A549 (cell line): ENCODE data around the gene HRH1. TPM values are rescaled to one million over a fixed set of nuclear protein-coding genes. Genes with fewer than 3 reads are reported as not detected.
"Not testable (repeated sequence)": the region's sequence is repeated elsewhere in the genome, so short reads cannot be mapped to it uniquely, and the experiment has no call there.

Experiments
- ATAC-seq, 2 experiments: fragments of 200-7000 bp in 1 of 2; fragments of >200 bp in 1 of 2; cut with Nextera tagmentation in 1 of 2; cut with Tn5 transposase in 1 of 2; 3 replicates each; pipeline versions ENCODE4 v1.8.0 to v1.9.1; 2018 to 2020; ENCODE audit warnings: mild to moderate bottlenecking in 1 of 2, moderate library complexity in 1 of 2
- CTCF ChIA-PET: fragments of 300-600 bp; sonication (Branson Sonifier 250); formaldehyde crosslinking; extraction: SDS; loops from one replicate; lab custom pipeline; 2021; ENCODE audit warnings: antibody characterized with exemption, inconsistent platforms; lab: Yijun Ruan, JAX
- POLR2A ChIA-PET: fragments of 350-600 bp; formaldehyde crosslinking; extraction: SDS; loops from one replicate; lab custom pipeline; 2021; ENCODE audit warnings: antibody characterized with exemption, inconsistent platforms; lab: Yijun Ruan, JAX
- DNase-seq, 2 experiments: peaks; one replicate each; pipeline versions ENCODE4 v3.0.0 to v3.0.0-alpha.2; 2011 to 2016; ENCODE audit warnings: low read depth in 1 of 2, low spot score in 1 of 2
- FAIRE-seq: peaks from 2 replicates; lab custom pipeline; 2011; peaks lifted over from hg19 to GRCh38; lab: Jason Lieb, UNC
- H3K27ac ChIP-seq, 2 experiments: fragments of >200 bp; sonication (Bioruptor Twin); formaldehyde crosslinking; 3 replicates each; pipeline ENCODE4 v1.5.1; 2016 to 2017
- H3K4me1 ChIP-seq: fragments of >200 bp; sonication (Bioruptor Twin); formaldehyde crosslinking; 3 replicates; pipeline ENCODE4 v1.6.1; 2016
- H3K4me2 ChIP-seq: fragments of >200 bp; sonication (Bioruptor Twin); formaldehyde crosslinking; 3 replicates; pipeline ENCODE4 v1.6.1; 2016
- H3K4me3 ChIP-seq: fragments of >200 bp; sonication (Bioruptor Twin); formaldehyde crosslinking; 3 replicates; pipeline ENCODE4 v1.5.1; 2016
- H3K9me3 ChIP-seq: fragments of >200 bp; sonication (Bioruptor Twin); formaldehyde crosslinking; 3 replicates; pipeline ENCODE4 v1.6.1; 2016
- CHD2 ChIP-seq: fragments of 150-350 bp; IDR thresholded peaks from 2 replicates; pipeline ENCODE4 v1.6.1; 2014; ENCODE audit warnings: low read length; ENCODE audit not compliant: partially characterized antibody
- CTCF ChIP-seq: fragments of >200 bp; sonication (Bioruptor Twin); formaldehyde crosslinking; IDR thresholded peaks from 3 replicates; pipeline ENCODE4 v1.5.1; 2016
- E2F6 ChIP-seq: IDR thresholded peaks from 2 replicates; pipeline ENCODE4 v1.6.1; 2012; ENCODE audit warnings: low read depth, borderline replicate concordance
- EHF ChIP-seq: fragments of 250-450 bp; sonication (Bioruptor Pico); IDR thresholded peaks from 2 replicates; pipeline ENCODE4 v1.5.0; 2020; ENCODE audit warnings: mild to moderate bottlenecking
- EHMT2 ChIP-seq: fragments of 200-600 bp; sonication (generic); IDR thresholded peaks from 2 replicates; pipeline ENCODE4 v1.6.1; 2016; ENCODE audit warnings: antibody characterized with exemption, low read depth, mild to moderate bottlenecking, moderate library complexity
- FOSB ChIP-seq: fragments of 250-450 bp; sonication (Bioruptor Pico); IDR thresholded peaks from 2 replicates; pipeline ENCODE4 v1.5.0; 2020; ENCODE audit warnings: mild to moderate bottlenecking, moderate library complexity
- FOXS1 ChIP-seq: fragments of 250-450 bp; sonication (Bioruptor Pico); IDR thresholded peaks from 2 replicates; pipeline ENCODE4 v1.5.0; 2020; ENCODE audit warnings: mild to moderate bottlenecking, moderate library complexity
- HOXA7 ChIP-seq: fragments of 250-450 bp; sonication (Bioruptor Pico); IDR thresholded peaks from 2 replicates; pipeline ENCODE4 v1.5.0; 2020; ENCODE audit warnings: mild to moderate bottlenecking, moderate library complexity
- HOXB5 ChIP-seq: fragments of 250-450 bp; sonication (Bioruptor Pico); IDR thresholded peaks from 2 replicates; pipeline ENCODE4 v1.5.0; 2020; ENCODE audit warnings: mild to moderate bottlenecking, moderate library complexity
- MAFK ChIP-seq: fragments of 450-650 bp; IDR thresholded peaks from 2 replicates; pipeline ENCODE4 v1.6.1; 2014; ENCODE audit not compliant: partially characterized antibody
- MAZ ChIP-seq: fragments of 150-350 bp; IDR thresholded peaks from 2 replicates; pipeline ENCODE4 v1.6.1; 2014; ENCODE audit warnings: antibody characterized with exemption, low read depth, low read length, borderline replicate concordance
- NPAS2 ChIP-seq: fragments of 250-450 bp; sonication (Bioruptor Pico); IDR thresholded peaks from 2 replicates; pipeline ENCODE4 v1.8.0; 2022; ENCODE audit warnings: mild to moderate bottlenecking, moderate library complexity, borderline replicate concordance
- RCOR1 ChIP-seq: fragments of 150-350 bp; IDR thresholded peaks from 2 replicates; pipeline ENCODE4 v1.6.1; 2014; ENCODE audit warnings: antibody characterized with exemption, low read length, low read depth
- REST ChIP-seq: fragments of 200-600 bp; sonication (generic); IDR thresholded peaks from 2 replicates; pipeline ENCODE4 v1.6.1; 2016; ENCODE audit warnings: antibody characterized with exemption, mild to moderate bottlenecking, moderate library complexity
- RFX5 ChIP-seq: fragments of 450-650 bp; IDR thresholded peaks from 2 replicates; pipeline ENCODE4 v1.7.1; 2014; ENCODE audit warnings: antibody characterized with exemption, mild to moderate bottlenecking, moderate library complexity
- TP53 ChIP-seq: fragments of 250-450 bp; sonication (Bioruptor Pico); IDR thresholded peaks from 2 replicates; pipeline ENCODE4 v1.5.0; 2021; ENCODE audit warnings: mild to moderate bottlenecking, moderate library complexity
- ZC3H11A ChIP-seq: fragments of 450-650 bp; IDR thresholded peaks from 2 replicates; pipeline ENCODE4 v1.6.1; 2014; ENCODE audit warnings: antibody characterized with exemption, mild to moderate bottlenecking
- ZFP36 ChIP-seq: fragments of 450-650 bp; IDR thresholded peaks from 2 replicates; pipeline ENCODE4 v1.6.1; 2014; ENCODE audit warnings: borderline replicate concordance; ENCODE audit not compliant: partially characterized antibody
- ZNF302 ChIP-seq: fragments of 250-450 bp; sonication (Bioruptor Pico); IDR thresholded peaks from 2 replicates; pipeline ENCODE4 v1.9.0; 2021; ENCODE audit warnings: inconsistent platforms, mild to moderate bottlenecking, moderate library complexity
- WGBS: methylation state at CpG from one replicate; pipeline ENCODE4 v1.1.6; 2017; ENCODE audit errors: missing lambda C conversion rate; 5-methylcytosine and 5-hydroxymethylcytosine counted together
- polyA plus RNA-seq, 4 experiments: library from polyadenylated mRNA; depleted of rRNA in 3 of 4; stranded (reverse); fragments of >200 nt; fragmentation: RNase III in 1 of 4; extraction: RNeasy Plus Mini Kit Qiagen cat#74134 plus additional on column Dnase treatment in 1 of 4; gene quantifications; 2 replicates in 3 of 4; 3 replicates in 1 of 4; pipeline ENCODE4 v1.2.3, GENCODE V29; 2011 to 2017

HRH1 gene
- polyA plus RNA-seq, 2 of the 4 experiments (the other 2 are of a cell fraction), result 4.2 TPM

DNA sequence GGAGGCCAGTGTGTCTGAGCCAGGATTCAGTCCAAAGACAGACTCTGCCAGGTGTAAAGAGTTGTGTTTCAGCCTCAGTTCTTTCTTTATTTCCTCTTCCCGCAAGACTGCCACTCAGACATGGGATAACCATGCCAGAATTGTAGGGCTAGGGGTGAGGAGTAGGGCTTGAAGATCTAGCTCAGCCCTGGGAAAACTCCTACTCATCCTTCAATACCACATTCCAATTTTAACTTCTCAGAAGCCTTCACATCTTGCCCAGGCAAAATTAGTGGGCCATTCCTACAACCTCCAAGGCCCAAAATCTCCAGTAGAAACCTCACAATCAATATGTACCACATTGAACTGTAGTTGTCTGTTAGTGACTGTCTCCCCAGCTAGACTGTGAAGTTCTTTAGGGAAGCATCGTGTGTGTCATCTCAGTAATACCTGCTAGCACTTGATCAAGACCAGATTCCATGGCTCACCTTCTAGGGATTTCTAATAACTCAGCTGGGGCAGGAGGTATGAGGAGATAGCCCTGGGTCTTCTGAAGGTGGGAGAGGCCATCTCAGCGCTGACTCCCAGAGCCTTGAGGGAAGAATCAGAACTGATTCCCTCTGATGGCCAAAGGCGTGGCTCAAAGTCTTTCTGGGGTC is 19.7 kb downstream of the HRH1 start:
- H3K9me3 ChIP-seq, result no peaks in the 10 kb centered on the region
- no peak for ATAC-seq
- no peak for DNase-seq
- no peak overlapping the region for H3K4me3 ChIP-seq
- WGBS, result 90% methylated on average over 4 of the region's 4 CpGs
- no peak overlapping the region for H3K27ac ChIP-seq
- FAIRE-seq, result no peak
- POLR2A ChIA-PET, result no interaction called here
- no peak overlapping the region for H3K4me2 ChIP-seq
- H3K4me1 ChIP-seq, result no peaks in the 10 kb centered on the region
- TF ChIP-seq ZC3H11A, result no peak
- no peak for TF ChIP-seq TP53 (CRISPR knock-in tag)
- no peak for TF ChIP-seq ZFP36
- TF ChIP-seq MAZ, result no peak
- no peak for TF ChIP-seq RCOR1
- no peak for TF ChIP-seq MAFK
- TF ChIP-seq E2F6, result no peak
- TF ChIP-seq RFX5, result no peak
- no peak for TF ChIP-seq FOXS1 (CRISPR knock-in tag)
- TF ChIP-seq EHMT2, result no peak
- CTCF ChIA-PET, result interaction anchor here (0.7 to 4.9 kb wide), 7 partner anchors 9 to 161 kb away, joined by 3 to 19 read pairs (median 4); no protein-coding TSS in a partner anchor

DNA sequence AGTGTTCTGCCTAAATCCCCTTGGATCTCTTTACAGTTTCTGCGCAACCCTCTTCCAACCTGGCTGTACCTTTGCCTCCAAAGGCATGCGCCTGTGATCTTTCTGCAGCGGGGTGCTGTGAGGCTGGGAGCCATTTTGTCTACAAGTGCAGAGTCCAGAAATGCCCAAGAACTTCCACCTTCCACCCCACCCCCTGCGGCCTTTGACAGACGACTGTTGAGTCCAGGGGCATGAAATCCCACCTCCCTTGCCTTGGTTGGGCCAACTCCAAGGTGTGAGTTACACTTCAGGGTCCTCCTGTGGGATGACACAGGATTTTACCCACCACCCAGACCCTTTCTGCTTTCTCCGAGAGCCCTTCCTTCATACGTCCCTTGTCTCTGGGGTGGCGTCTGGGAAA is 24.1 kb downstream of the HRH1 start:
- FAIRE-seq (no peak), DNase-seq (no peak), ATAC-seq (no peak)
- CTCF ChIA-PET, result interaction anchor here (1.1 kb wide), 1 partner anchor 23 kb away, joined by 8 read pairs; no protein-coding TSS in a partner anchor
- Histone ChIP-seq H3K4me1 (no peaks in the 10 kb centered on the region), H3K27ac (no peak overlapping the region), H3K4me2 (no peak overlapping the region), H3K4me3 (no peak overlapping the region), H3K9me3 (no peaks in the 10 kb centered on the region)
- POLR2A ChIA-PET, result no interaction called here
- WGBS, result 86% methylated on average over 8 of the region's 8 CpGs
- TF ChIP-seq TP53 (CRISPR knock-in tag) (no peak), NPAS2 (no peak), HOXA7 (no peak), REST (no peak), HOXB5 (CRISPR knock-in tag) (no peak), CHD2 (no peak), EHF (CRISPR knock-in tag) (no peak), ZNF302 (CRISPR knock-in tag) (no peak), CTCF (no peak), FOSB (CRISPR knock-in tag) (no peak)

- FAIRE-seq, H3K4me3 ChIP-seq, ATAC-seq, POLR2A ChIA-PET, H3K4me2 ChIP-seq, H3K9me3 ChIP-seq, H3K27ac ChIP-seq: not testable (repeated sequence)
- peaks cover 25% of the 10 kb centered on the region for H3K4me1 ChIP-seq
- WGBS, result 84% methylated on average over 15 of the region's 15 CpGs
- CTCF ChIA-PET, result interaction anchor here (0.8 to 5.1 kb wide), 5 partner anchors 10 to 150 kb away, joined by 3 to 31 read pairs (median 3); partner anchors contain the start of gene HRH1
- peak in 1 of 2 experiments; percentile 22 for DNase-seq
These were observed 30.2 kb downstream of the HRH1 start for GRCh38 chr3:11184328-11184969.
